HG03064 (cell line): ENCODE measurements around the gene RIN2.
"Not testable (repeated sequence)": the region's sequence is repeated elsewhere in the genome, so short reads cannot be mapped to it uniquely, and the experiment has no call there.

ENCODE experiments used
- ATAC-seq: cut with Tn5 transposase; IDR thresholded peaks from one replicate; pipeline ENCODE4 v1.9.1; 2021; ENCODE audit warnings: low read depth; ENCODE audit not compliant: unreplicated experiment

Gene RIN2

DNA sequence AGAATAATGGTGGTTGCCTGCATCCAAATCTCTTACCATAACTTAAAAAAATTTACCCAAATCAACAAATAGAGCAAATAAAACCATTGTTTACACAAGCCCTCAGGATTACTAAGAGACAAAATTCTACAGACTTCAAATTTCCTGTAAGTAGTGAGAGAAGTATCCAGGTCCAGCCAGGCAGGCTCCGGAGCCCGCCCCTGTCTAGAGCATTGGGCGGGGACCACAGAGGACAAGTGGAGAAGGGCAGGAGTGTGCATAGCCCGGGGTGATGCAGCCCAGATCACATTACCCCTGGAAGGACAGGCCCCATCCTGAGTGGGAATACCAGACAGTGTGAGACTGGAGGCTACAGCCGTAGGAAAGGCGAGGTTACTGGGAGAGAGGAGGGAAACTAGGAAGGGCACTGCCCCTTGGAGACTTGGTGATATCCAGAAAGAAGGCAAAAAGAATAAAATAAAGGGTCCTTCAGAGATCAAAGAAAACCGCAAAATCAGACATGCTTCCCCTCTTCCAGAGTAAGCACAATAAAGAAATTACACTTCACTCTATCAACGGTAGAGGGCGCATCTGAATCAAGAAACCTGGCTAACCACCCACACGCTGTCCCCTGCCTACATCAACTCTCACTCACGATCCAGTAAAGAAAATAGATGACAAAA lies 26.6 kb downstream of the RIN2 start:
- no peak for ATAC-seq

DNA sequence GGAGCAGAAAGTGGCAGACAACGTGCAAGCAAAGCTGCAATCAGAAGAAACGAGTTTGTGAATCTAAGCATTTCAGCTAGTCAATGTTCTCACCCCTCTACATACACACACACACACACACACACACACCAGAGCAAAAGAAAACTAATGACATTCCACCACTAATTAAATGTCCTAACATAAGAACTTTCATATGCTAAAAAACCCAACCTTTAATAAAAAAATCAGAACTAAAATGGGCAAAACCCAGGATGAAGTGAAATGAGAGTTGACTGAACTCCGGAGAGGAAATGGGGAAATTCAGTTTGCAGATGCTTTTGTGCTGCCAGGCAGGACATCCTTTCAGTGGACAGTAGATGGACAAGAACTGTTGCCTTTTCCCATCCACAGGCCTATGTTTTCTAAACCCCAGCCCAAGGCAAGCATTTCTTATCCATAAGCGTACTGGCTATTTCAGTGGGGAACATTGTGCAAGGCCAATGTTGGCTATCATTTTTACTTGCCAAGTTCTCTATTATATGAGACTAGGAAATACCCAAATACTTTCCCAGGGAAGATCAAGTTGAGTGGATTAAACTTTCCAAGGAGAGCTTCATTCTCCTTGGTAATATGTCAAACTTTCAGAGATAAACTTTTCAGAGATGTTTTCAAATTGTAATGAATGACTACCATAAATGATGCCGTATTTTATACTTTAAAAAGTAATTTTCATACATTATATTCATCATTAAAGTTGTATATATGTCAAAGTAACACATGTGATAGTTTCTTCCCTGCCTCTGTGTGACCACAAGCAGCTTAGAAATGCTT lies 27.3 kb downstream of the RIN2 start:
- ATAC-seq: no peak

GRCh38 chr20:19785983-19786285 lies 27.9 kb downstream of the RIN2 start:
- ATAC-seq: no peak

DNA sequence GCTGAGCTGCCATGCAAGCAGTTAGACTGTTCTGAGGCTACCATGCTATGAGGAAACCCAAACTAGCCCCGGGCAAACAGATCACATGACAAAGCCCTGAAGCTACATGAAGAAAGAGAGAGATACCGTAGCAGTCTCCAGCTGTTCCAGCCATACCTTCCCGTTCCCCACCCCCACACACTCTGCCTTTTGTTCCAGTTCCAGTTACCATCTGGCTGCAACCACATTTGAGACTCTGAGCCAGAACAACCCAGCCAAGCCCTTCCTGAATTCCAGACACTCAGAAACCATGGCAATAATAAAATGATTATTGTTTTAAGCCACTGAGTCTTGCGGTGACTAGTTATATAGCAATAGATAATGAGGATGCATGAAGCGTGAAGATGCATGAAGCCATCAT lies 28.3 kb downstream of the RIN2 start:
- no peak for ATAC-seq

DNA sequence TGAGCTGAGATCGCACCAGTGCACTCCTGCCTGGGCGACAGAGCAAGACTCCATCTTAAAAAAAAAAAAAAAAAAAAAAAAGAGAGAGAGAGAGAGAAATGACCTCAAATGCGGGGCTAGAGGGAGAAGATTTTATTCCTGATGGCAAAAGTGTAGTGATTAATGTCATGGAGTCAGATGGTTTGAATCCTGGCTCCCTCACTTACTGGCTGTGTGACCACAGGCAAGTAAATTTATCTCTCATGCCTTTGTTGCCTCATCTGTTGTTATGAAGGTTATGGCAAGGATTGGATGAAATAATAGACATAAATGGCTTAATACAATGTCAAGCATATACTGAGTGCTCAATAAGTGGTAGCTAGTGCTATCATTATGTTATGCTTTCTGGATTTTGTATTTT lies 29.3 kb downstream of the RIN2 start:
- ATAC-seq: no peak

- ATAC-seq: no peak
Measured at GRCh38 chr20:19789009-19789408, 31.0 kb downstream of the RIN2 start.

DNA sequence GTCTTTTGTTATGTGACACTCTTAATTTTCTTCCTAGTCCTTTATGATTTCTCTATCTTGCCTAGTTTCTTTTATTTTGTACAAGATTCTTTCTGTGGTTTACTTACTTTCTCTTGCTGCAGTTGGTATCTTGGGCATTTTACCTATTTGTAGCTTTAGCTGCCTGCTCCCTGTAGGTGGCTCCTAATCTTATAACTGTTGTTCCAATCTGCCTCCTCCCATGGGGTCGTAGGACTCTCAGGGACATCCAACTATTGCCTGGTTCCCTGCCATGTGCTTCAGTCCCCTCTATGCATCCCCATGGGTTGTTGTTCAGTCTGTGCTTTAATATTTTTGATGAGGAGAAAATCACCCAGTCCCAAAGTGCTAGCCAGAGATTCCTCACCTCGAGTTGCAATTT lies 31.4 kb downstream of the RIN2 start:
- no peak for ATAC-seq

- no peak for ATAC-seq
Measured at GRCh38 chr20:19791887-19792286, 33.8 kb downstream of the RIN2 start.

GRCh38 chr20:19793716-19794115 lies 35.7 kb downstream of the RIN2 start:
- no peak for ATAC-seq

DNA sequence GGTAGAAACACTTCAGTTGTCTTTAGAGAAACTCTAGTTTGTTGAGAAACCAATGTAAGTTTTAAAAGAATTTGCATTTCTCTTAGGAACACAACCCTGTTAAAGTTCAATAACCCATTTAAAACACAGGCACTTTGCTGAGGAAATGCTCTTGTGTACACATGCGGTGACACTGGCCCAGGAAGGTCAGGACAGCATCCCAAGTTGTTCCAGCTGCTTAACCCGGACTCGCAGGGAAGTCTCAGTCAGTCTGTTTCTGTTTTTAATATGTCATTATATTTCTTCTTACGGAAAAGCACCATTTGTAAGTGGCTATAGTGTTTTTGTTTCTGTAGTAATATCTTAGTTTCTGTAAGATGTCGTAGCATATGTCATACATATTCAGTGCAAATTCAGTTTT lies 36.9 kb downstream of the RIN2 start:
- no peak for ATAC-seq

GRCh38 chr20:19799325-19799724 lies 41.3 kb downstream of the RIN2 start:
- no peak for ATAC-seq

DNA sequence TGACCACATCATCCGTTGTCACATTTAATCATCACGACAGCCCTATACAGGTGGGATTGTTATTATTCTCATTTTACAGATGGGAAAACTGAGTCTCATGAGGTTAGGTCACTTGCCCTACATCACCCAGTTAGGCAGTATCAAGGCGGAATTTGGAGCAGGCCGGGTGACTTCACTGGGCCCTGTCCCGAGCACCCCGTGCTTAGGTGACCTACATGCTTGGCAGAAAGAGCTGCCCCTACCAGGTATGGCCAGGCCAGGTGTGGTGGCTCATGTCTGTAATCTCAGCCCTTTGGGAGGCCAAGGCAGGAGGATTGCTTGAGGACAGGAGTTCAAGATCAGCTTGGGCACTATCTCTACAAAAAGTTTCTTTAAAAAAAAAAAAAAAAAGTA lies 44.0 kb downstream of the RIN2 start:
- no peak for ATAC-seq

- ATAC-seq: no peak
Measured at GRCh38 chr20:19802492-19803158, 44.6 kb downstream of the RIN2 start.

- not testable (repeated sequence) for ATAC-seq
Measured at GRCh38 chr20:19806276-19806675, 48.2 kb downstream of the RIN2 start.

DNA sequence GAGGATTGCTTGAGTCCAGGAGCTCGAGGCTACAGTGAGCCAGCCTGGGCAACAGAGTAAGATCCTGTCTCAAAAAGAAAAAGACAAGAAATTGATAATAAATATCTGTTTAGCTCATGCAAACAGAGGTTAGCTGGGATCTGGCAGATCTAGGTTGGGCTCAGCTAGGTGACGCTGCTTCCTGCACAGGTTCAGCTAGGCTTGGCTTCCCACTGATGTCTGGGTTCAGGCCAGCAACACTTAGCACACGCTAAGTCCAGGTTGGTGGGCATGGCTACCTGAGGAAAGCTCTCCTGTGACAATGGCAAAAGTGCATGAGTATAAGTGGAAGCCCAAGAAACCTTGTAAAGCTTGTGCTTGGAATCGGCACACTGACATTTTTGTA lies 48.7 kb downstream of the RIN2 start:
- ATAC-seq: no peak

GRCh38 chr20:19807191-19807945 lies 49.3 kb downstream of the RIN2 start:
- ATAC-seq: no peak
